Measurements from ENCODE around the gene SPIN2B.

Gene SPIN2B

DNA sequence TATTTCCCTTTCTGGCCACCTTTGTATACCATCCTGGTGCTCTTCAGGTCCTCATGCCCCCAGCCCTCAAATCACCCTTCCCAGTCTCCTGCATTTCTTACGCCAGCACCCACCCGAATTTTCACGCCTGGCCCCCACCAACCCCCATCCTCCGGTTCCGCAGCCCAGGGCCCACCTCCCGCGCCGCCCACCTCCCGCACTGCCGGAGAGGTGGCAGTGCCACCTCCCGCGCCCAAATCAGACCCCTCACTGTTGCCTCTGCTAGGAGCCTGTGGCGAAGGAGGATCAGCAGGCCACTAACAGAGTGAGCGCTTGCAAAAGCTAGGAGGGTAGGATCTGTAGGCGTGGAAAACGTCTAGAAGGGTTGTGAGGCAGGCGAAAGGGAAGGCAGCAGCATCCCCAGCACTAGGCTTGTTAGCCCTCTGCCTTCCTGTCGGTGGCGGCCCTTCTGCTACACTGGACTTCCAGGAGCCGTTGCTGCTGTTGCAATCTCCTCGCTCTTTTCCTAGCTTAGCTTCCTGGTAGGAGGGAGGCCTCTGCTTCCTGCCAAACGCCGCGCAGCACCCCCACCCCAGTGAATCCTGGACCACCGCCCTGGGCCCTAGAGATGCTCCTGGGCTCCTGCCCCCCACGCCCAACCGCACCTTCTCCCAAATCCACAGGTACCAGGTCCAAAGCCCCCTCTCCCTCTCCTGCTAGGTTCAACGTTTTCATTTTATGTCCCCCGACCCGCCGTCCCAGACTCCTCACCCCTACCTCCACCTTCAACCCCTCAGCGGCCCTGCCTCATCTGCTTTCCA, 51.0 kb downstream of the SPIN2B start:
- no peak for DNase-seq (ENCODE audit: low read depth in 1 of 2, low spot score in 1 of 2)

Measured in activated T-helper 1 cell treated with anti-CD3 and anti-CD28 coated beads, Interleukin-2, amount 50 U/mL, for 16 hours (primary cell).